Esophagus (tissue), 2 donors: Measurements from ENCODE around the gene MAPK13. TPM values are rescaled to one million over a fixed set of nuclear protein-coding genes. Genes with fewer than 3 reads are reported as not detected.

ENCODE experiments used
- H3K27ac ChIP-seq, 2 donors: one replicate each; pipeline ENCODE4 v1.5.1; 2013; ENCODE audit warnings: low read depth in 2 of 2, mild to moderate bottlenecking in 2 of 2, inconsistent platforms in 1 of 2, low read length in 1 of 2, moderate library complexity in 1 of 2
- H3K27me3 ChIP-seq, 2 donors: one replicate each; pipeline ENCODE4 v1.6.1; 2013; ENCODE audit warnings: low read length in 2 of 2, control low read depth in 1 of 2, mild to moderate bottlenecking in 1 of 2; ENCODE audit not compliant: insufficient read depth in 2 of 2, control insufficient read depth in 1 of 2
- H3K36me3 ChIP-seq, 2 donors: one replicate each; pipeline ENCODE4 v1.6.1; 2013; ENCODE audit warnings: low read length in 1 of 2; ENCODE audit not compliant: control insufficient read depth in 2 of 2, insufficient read depth in 2 of 2
- H3K4me1 ChIP-seq, 2 donors: one replicate each; pipeline ENCODE4 v1.6.1; 2013; ENCODE audit warnings: low read length in 1 of 2; ENCODE audit not compliant: control insufficient read depth in 2 of 2, insufficient read depth in 2 of 2
- H3K4me3 ChIP-seq, 2 donors: one replicate each; pipeline ENCODE4 v1.5.1; 2013; ENCODE audit warnings: low read length in 2 of 2, mild to moderate bottlenecking in 2 of 2, low read depth in 1 of 2, moderate library complexity in 1 of 2
- H3K9me3 ChIP-seq, 2 donors: one replicate each; pipeline ENCODE4 v1.6.1; 2013; ENCODE audit warnings: mild to moderate bottlenecking in 2 of 2, low read depth in 1 of 2, low read length in 1 of 2, moderate library complexity in 1 of 2; ENCODE audit not compliant: control insufficient read depth in 2 of 2, insufficient read depth in 1 of 2
- whole genome bisulfite sequencing, 2 donors: extraction: QIAGEN DNeasy Blood & Tissue Kit; methylation state at CpG; one replicate each; pipeline ENCODE4 v1.1.7; 2013; 5-methylcytosine and 5-hydroxymethylcytosine counted together
- polyA plus RNA-seq, 2 donors: library from polyadenylated mRNA; stranded (reverse); fragments of 200-250 nt; gene quantifications; one replicate each; pipeline ENCODE4 v1.2.3, GENCODE V29; 2013
- donor health status: healthy with polysubstance abuse.
- donor health status: Bipolar disorder and iron deficiency.

Gene MAPK13
- polyA plus RNA-seq, 2 donors, result 53.3 to 91.8 TPM

- H3K9me3 ChIP-seq, result no peaks in the 10 kb centered on the region
- no peaks in the 10 kb centered on the region for H3K36me3 ChIP-seq
- no peak overlapping the region for H3K4me3 ChIP-seq
- H3K27ac ChIP-seq, result no peak overlapping the region
- no peaks in the 10 kb centered on the region for H3K27me3 ChIP-seq
- 94 to 95% methylated on average over 2 of the region's 2 CpGs for WGBS, 2 donors
- no peaks in the 10 kb centered on the region for H3K4me1 ChIP-seq
Measured at GRCh38 chr6:36169023-36170007, 39.0 kb downstream of the MAPK13 start.

- WGBS, 2 donors, result 99% methylated on average over 2 of the region's 2 CpGs
- Histone ChIP-seq H3K27me3 (no peaks in the 10 kb centered on the region), H3K36me3 (no peaks in the 10 kb centered on the region), H3K4me3 (no peak overlapping the region), H3K4me1 (no peaks in the 10 kb centered on the region), H3K27ac (no peak overlapping the region), H3K9me3 (no peaks in the 10 kb centered on the region)
Measured at GRCh38 chr6:36170704-36171103, 40.4 kb downstream of the MAPK13 start.

DNA sequence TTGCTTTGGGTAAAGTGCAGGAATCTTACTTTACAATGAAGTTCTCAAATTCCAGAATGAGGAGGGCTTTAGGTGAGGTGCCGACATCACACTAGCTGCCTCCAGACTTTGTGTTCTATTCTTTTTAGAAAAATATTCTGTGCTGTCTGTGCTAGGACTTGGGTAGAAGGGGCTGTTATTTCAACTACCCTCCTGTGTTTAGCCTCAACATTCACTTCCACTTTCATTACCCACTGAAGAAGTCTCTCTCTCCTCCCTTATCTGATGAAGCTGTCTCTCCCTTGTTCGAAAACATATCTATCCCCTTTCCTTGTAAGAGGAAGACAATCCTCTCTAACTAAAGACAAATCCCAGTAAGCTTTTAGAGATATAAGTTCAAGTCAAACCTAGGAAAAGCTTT, 41.3 kb downstream of the MAPK13 start:
- no peaks in the 10 kb centered on the region for H3K27me3 ChIP-seq
- 88 to 94% methylated on average over 2 of the region's 2 CpGs for WGBS, 2 donors

DNA sequence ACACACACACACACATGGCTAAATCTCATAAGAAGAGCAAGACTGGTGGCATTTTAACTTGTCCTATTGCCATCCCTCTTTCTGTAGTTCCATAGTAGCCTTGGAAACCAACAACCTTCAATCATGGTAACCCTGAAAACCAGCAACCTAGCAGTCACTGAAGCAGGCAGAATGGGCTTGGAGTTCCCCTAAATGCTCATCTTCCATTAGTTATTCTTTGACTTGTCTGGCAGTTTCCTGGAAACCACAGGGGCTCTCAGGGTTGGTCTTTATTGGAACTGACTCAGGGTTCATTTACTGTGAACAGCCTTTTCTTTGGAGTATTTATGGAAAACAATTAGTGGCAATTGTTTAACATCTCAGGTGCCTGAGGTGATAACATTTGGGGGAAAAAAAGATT, 46.9 kb downstream of the MAPK13 start:
- Histone ChIP-seq H3K27ac (no peak overlapping the region), H3K4me3 (no peak overlapping the region), H3K36me3 (no peaks in the 10 kb centered on the region), H3K9me3 (peaks cover 0 to under 1% of the 10 kb centered on the region in 2 donors), H3K27me3 (no peaks in the 10 kb centered on the region), H3K4me1 (no peaks in the 10 kb centered on the region)

More for the DNA sequence above, 41.3 kb downstream of the MAPK13 start:
- no peaks in the 10 kb centered on the region for H3K36me3 ChIP-seq
- no peaks in the 10 kb centered on the region for H3K4me1 ChIP-seq
- H3K27ac ChIP-seq, result no peak overlapping the region
- no peaks in the 10 kb centered on the region for H3K9me3 ChIP-seq
- no peak overlapping the region for H3K4me3 ChIP-seq

DNA sequence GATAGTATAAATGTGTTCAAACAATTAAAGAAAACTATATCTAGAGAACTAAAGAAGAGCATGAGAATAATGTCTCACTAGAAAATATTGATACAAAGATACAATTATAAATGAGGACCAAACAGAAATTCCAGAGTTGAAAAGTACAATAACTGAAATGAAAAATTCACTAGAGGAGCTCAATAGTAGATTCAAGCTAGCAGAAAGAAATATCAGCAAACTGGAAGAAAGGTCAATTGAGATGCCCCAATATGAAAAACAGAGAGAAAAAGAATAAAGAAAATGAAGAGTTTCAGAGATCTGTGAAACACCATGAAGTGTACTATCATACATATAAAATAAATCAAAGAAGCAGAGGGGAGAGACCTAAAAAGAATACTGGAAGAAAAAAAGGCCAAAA, 48.2 kb downstream of the MAPK13 start:
- H3K27me3 ChIP-seq, result no peaks in the 10 kb centered on the region
- H3K4me3 ChIP-seq, result no peak overlapping the region
- H3K27ac ChIP-seq, result no peak overlapping the region
- H3K36me3 ChIP-seq, result no peaks in the 10 kb centered on the region
- H3K9me3 ChIP-seq, result peaks cover 0 to 3% of the 10 kb centered on the region in 2 donors
- H3K4me1 ChIP-seq, result no peaks in the 10 kb centered on the region

- Histone ChIP-seq H3K36me3 (no peaks in the 10 kb centered on the region), H3K27ac (no peak overlapping the region), H3K4me3 (no peak overlapping the region), H3K27me3 (no peaks in the 10 kb centered on the region), H3K9me3 (peaks cover 0 to 3% of the 10 kb centered on the region in 2 donors), H3K4me1 (no peaks in the 10 kb centered on the region)
- WGBS, 2 donors, result 96 to 100% methylated on average over 1 of the region's 1 CpG
Measured at GRCh38 chr6:36180126-36180525, 49.8 kb downstream of the MAPK13 start.

DNA sequence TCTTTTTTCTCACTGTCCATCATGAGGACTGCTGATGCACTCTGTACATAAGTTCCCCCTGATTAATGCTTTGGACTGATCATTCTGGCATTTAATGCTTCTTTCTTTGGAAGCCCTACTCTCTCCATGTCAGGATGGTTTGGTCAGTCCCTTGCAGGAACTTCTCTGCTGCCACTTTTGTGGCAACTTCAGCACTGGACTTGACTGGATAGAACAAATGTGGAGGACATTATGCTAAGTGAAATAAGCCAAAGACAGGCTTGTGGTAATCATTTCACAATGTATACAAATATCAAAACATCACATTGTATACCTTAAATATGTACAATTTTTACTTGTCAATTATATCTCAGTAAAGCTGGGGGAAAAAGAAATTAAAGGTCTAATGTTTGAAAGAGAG, 54.0 kb downstream of the MAPK13 start:
- no peak overlapping the region for H3K27ac ChIP-seq

DNA sequence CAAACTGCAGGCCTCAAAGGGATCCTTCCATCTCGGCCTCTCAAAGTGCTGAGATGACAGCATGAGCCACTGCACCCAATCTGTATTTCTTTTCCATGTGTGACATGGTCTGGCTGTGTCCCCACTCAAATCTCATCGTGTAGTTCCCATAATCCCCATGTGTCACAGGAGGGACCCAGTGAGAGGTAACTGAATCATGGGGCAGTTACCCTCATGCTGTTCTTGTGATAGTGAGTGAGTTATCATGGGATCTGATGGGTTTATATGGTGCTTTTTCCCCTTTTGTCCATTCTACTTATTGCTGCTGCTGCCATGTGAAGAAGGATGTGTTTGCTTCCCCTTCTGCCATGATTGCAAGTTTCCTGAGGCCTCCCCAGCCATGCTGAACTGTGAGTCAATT, 55.9 kb downstream of the MAPK13 start:
- Histone ChIP-seq H3K9me3 (peaks cover 0 to 3% of the 10 kb centered on the region in 2 donors), H3K4me1 (no peaks in the 10 kb centered on the region), H3K27ac (no peak overlapping the region), H3K27me3 (no peaks in the 10 kb centered on the region), H3K36me3 (no peaks in the 10 kb centered on the region), H3K4me3 (no peak overlapping the region)
- 91 to 94% methylated on average over 2 of the region's 2 CpGs for WGBS, 2 donors

More for the DNA sequence above, 54.0 kb downstream of the MAPK13 start:
- Histone ChIP-seq H3K27me3 (no peaks in the 10 kb centered on the region), H3K36me3 (no peaks in the 10 kb centered on the region), H3K4me3 (no peak overlapping the region), H3K4me1 (no peaks in the 10 kb centered on the region), H3K9me3 (peaks cover 0 to 3% of the 10 kb centered on the region in 2 donors)

DNA sequence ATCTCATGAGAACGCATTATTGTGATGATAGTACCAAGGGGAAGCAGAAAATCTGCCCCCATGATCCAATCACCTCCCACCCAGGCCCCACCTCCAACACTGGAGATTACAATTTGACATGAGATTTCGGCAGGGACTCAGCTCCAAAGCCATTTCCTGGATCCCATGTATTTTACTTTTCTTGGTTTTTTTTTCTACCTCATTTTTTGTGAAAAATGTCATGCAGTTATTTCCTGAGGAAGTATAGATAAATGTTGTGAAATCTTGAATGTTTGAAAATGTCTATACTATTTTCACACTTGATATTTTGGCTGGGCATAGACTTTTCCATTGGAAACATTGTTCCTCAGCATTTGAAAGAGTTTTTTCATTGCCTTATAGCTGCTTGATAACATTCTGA, 57.1 kb downstream of the MAPK13 start:
- Histone ChIP-seq H3K4me3 (no peak overlapping the region), H3K36me3 (no peaks in the 10 kb centered on the region), H3K9me3 (no peaks in the 10 kb centered on the region), H3K27ac (no peak overlapping the region), H3K4me1 (no peaks in the 10 kb centered on the region), H3K27me3 (no peaks in the 10 kb centered on the region)
- WGBS, 2 donors, result 81 to 88% methylated on average over 2 of the region's 2 CpGs
